SU-DHL-6 (cell line): ENCODE measurements around the gene NHSL2.

ENCODE experiments used
- H2AFZ ChIP-seq: fragments of 200-600 bp; sonication (generic); 2 replicates; pipeline ENCODE4 v1.6.1; 2014; ENCODE audit warnings: low read depth, mild to moderate bottlenecking, moderate library complexity, mixed read lengths, antibody characterized with exemption, low read length; ENCODE audit not compliant: severe bottlenecking
- H3F3A ChIP-seq: fragments of 200-600 bp; shearing (Covaris generic); 2 replicates; pipeline ENCODE4 v1.6.0; 2016; ENCODE audit warnings: antibody characterized with exemption, mild to moderate bottlenecking; ENCODE audit not compliant: insufficient read depth
- H3K27ac ChIP-seq: fragments of 200-600 bp; sonication (generic); 2 replicates; pipeline ENCODE4 v1.5.1; 2016; ENCODE audit warnings: low read depth, mild to moderate bottlenecking, low read length, moderate library complexity, mixed read lengths
- H3K27me3 ChIP-seq: fragments of 200-600 bp; sonication (generic), shearing (Covaris generic); 2 replicates; pipeline ENCODE4 v1.6.0; 2014; ENCODE audit warnings: mild to moderate bottlenecking, low read length
- H3K36me3 ChIP-seq: fragments of 200-600 bp; sonication (generic); 2 replicates; pipeline ENCODE4 v1.6.1; 2014; ENCODE audit warnings: mild to moderate bottlenecking, low read length, mixed read lengths
- H3K4me2 ChIP-seq: fragments of 300-600, 200-600 bp; shearing (Covaris generic), sonication (generic); 2 replicates; pipeline ENCODE4 v1.6.0; 2014; ENCODE audit warnings: low read length, low read depth, mild to moderate bottlenecking; ENCODE audit not compliant: poor library complexity, severe bottlenecking
- H3K4me3 ChIP-seq: fragments of 200-600 bp; sonication (generic); 2 replicates; pipeline ENCODE4 v1.5.1; 2014; ENCODE audit warnings: antibody characterized with exemption, low read length, mild to moderate bottlenecking, mixed read lengths; ENCODE audit not compliant: insufficient read depth, poor library complexity, severe bottlenecking
- H3K79me2 ChIP-seq: fragments of 200-600 bp; sonication (generic); 2 replicates; pipeline ENCODE4 v1.6.1; 2014; ENCODE audit warnings: mild to moderate bottlenecking, low read length, moderate library complexity; ENCODE audit not compliant: insufficient read depth
- H3K9ac ChIP-seq: fragments of 200-600 bp; sonication (generic); 2 replicates; pipeline ENCODE4 v1.7.0; 2014; ENCODE audit warnings: mild to moderate bottlenecking, low read length
- H3K9me2 ChIP-seq: fragments of 200-600 bp; sonication (generic); replicated peaks from 2 replicates; pipeline ENCODE4 v1.6.1; 2014; ENCODE audit warnings: low read length; ENCODE audit not compliant: insufficient read depth
- H3K9me3 ChIP-seq: fragments of 200-600 bp; sonication (generic); 2 replicates; pipeline ENCODE4 v1.6.1; 2014; ENCODE audit warnings: low read length, mixed read lengths; ENCODE audit not compliant: insufficient read depth
- H4K20me1 ChIP-seq: fragments of 200-600 bp; sonication (generic); 2 replicates; pipeline ENCODE4 v1.6.1; 2014; ENCODE audit warnings: low read depth, mild to moderate bottlenecking, antibody characterized with exemption, low read length, moderate library complexity, mixed read lengths
- CTCF ChIP-seq: fragments of 200-600 bp; sonication (generic); IDR thresholded peaks from one replicate; pipeline ENCODE4 v1.5.1; 2017; ENCODE audit warnings: antibody characterized with exemption, mild to moderate bottlenecking, low read length, moderate library complexity; ENCODE audit not compliant: insufficient read depth, poor library complexity, severe bottlenecking
- EZH2phosphoT487 ChIP-seq: fragments of 200-600 bp; sonication (generic), shearing (Covaris generic); conservative IDR thresholded peaks from 2 replicates; pipeline ENCODE4 v1.6.1; 2018; ENCODE audit warnings: mild to moderate bottlenecking, antibody characterized with exemption, low read length, moderate library complexity, mixed read lengths

The NHSL2 gene

GRCh38 chrX:71885099-71885498, 25.5 kb upstream of the NHSL2 start:
- H3K4me2 ChIP-seq: no peak overlapping the region
- no peaks in the 10 kb centered on the region for H3K36me3 ChIP-seq
- no peaks in the 10 kb centered on the region for H3F3A ChIP-seq
- H2AFZ ChIP-seq: no peak overlapping the region
- H3K9me2 ChIP-seq: no peaks in the 10 kb centered on the region
- no peaks in the 10 kb centered on the region for H4K20me1 ChIP-seq
- H3K27me3 ChIP-seq: no peaks in the 10 kb centered on the region
- no peak overlapping the region for H3K4me3 ChIP-seq
- no peak overlapping the region for H3K9ac ChIP-seq
- TF ChIP-seq CTCF (no peak), EZH2phosphoT487 (no peak)
- H3K27ac ChIP-seq: no peak overlapping the region
- H3K9me3 ChIP-seq: no peaks in the 10 kb centered on the region
- no peaks in the 10 kb centered on the region for H3K79me2 ChIP-seq

- Histone ChIP-seq H3K9me2 (no peaks in the 10 kb centered on the region), H4K20me1 (no peaks in the 10 kb centered on the region), H3K27me3 (no peaks in the 10 kb centered on the region), H3K4me2 (no peak overlapping the region), H3K4me3 (no peak overlapping the region), H2AFZ (no peak overlapping the region), H3K79me2 (no peaks in the 10 kb centered on the region), H3K9ac (no peak overlapping the region), H3K36me3 (no peaks in the 10 kb centered on the region), H3K27ac (no peak overlapping the region), H3K9me3 (no peaks in the 10 kb centered on the region), H3F3A (no peaks in the 10 kb centered on the region)
- TF ChIP-seq CTCF (no peak), EZH2phosphoT487 (no peak)
These were observed 15.0 kb upstream of the NHSL2 start for GRCh38 chrX:71895607-71896006.

GRCh38 chrX:71906144-71906543, 4.5 kb upstream of the NHSL2 start:
- no peak overlapping the region for H3K4me2 ChIP-seq
- no peak overlapping the region for H3K4me3 ChIP-seq
- no peaks in the 10 kb centered on the region for H3K9me2 ChIP-seq
- no peaks in the 10 kb centered on the region for H3K79me2 ChIP-seq
- H3K36me3 ChIP-seq: no peaks in the 10 kb centered on the region
- no peak overlapping the region for H3K27ac ChIP-seq
- no peaks in the 10 kb centered on the region for H3K9me3 ChIP-seq
- no peak overlapping the region for H3K9ac ChIP-seq
- no peaks in the 10 kb centered on the region for H3F3A ChIP-seq
- H2AFZ ChIP-seq: no peak overlapping the region
- TF ChIP-seq EZH2phosphoT487: no peak
- H3K27me3 ChIP-seq: no peaks in the 10 kb centered on the region
- H4K20me1 ChIP-seq: no peaks in the 10 kb centered on the region

GRCh38 chrX:71908387-71908786, 2.3 kb upstream of the NHSL2 start:
- no peak overlapping the region for H2AFZ ChIP-seq
- H3K36me3 ChIP-seq: no peaks in the 10 kb centered on the region
- TF ChIP-seq CTCF (no peak), EZH2phosphoT487 (no peak)
- no peak overlapping the region for H3K27ac ChIP-seq
- no peaks in the 10 kb centered on the region for H3K9me3 ChIP-seq
- H3K79me2 ChIP-seq: no peaks in the 10 kb centered on the region
- no peak overlapping the region for H3K4me2 ChIP-seq
- H3F3A ChIP-seq: no peaks in the 10 kb centered on the region
- no peaks in the 10 kb centered on the region for H3K27me3 ChIP-seq
- H3K9ac ChIP-seq: no peak overlapping the region
- no peak overlapping the region for H3K4me3 ChIP-seq
- H4K20me1 ChIP-seq: no peaks in the 10 kb centered on the region
- no peaks in the 10 kb centered on the region for H3K9me2 ChIP-seq
